Ascending aorta (tissue), 2 donors: Measurements from ENCODE around the gene MIPEP. TPM values are rescaled to one million over a fixed set of nuclear protein-coding genes. Genes with fewer than 3 reads are reported as not detected.

Experiments used
- DNase-seq, 2 donors: peaks; one replicate each; pipeline ENCODE4 v3.0.0-alpha.2; 2019; ENCODE audit warnings: low spot score in 2 of 2
- H3K27ac ChIP-seq, 2 donors: fragments of 200-600 bp; sonication (generic); one replicate each; pipeline ENCODE4 v1.5.1; 2016 to 2017; ENCODE audit warnings: mild to moderate bottlenecking in 1 of 2
- H3K27me3 ChIP-seq: fragments of 200-600 bp; sonication (generic); one replicate; pipeline ENCODE4 v1.5.1; 2017
- H3K36me3 ChIP-seq, 2 donors: fragments of 200-600 bp; sonication (generic); one replicate each; pipeline ENCODE4 v1.5.1; 2016
- H3K4me1 ChIP-seq, 2 donors: fragments of 200-600 bp; sonication (generic); one replicate each; pipeline ENCODE4 v1.5.1; 2016 to 2017; ENCODE audit warnings: mild to moderate bottlenecking in 1 of 2
- H3K4me3 ChIP-seq, 2 donors: fragments of 200-600 bp; sonication (generic); one replicate each; pipeline ENCODE4 v1.5.1; 2016 to 2017; ENCODE audit warnings: mild to moderate bottlenecking in 1 of 2
- H3K9me3 ChIP-seq, 2 donors: fragments of 200-600 bp; sonication (generic); one replicate each; pipeline ENCODE4 v1.5.1; 2016
- CTCF ChIP-seq, 3 experiments: fragments of 200-600 bp in 2 of 3; fragments of 450-650 bp in 1 of 3; sonication (generic) in 2 of 3; IDR thresholded peaks; one replicate each; pipeline ENCODE4 v1.5.1; 2016 to 2019; ENCODE audit warnings: antibody characterized with exemption in 3 of 3, mild to moderate bottlenecking in 1 of 3, moderate library complexity in 1 of 3
- intact Hi-C: fragments of 100-400 bp; cut with DNase I; formaldehyde crosslinking; loops from one replicate; pipeline ENCODE4 v1.15.1; 2023
- total RNA-seq: library from RNA; depleted of rRNA; stranded (reverse); fragments of >200 nt; gene quantifications from one replicate; pipeline ENCODE4 v1.1.0, GENCODE V29; 2016

The MIPEP gene
- total RNA-seq, 1 donor from 2014 or later, result 2.8 TPM

- no peak for DNase-seq
- H3K36me3 ChIP-seq, result peaks cover 4 to 8% of the 10 kb centered on the region in 2 donors
- intact Hi-C loops, result no loop called here
- no peaks in the 10 kb centered on the region for H3K9me3 ChIP-seq
- no peaks in the 10 kb centered on the region for H3K27me3 ChIP-seq
- H3K4me3 ChIP-seq, result no peak overlapping the region
- no peak overlapping the region for H3K27ac ChIP-seq
- H3K4me1 ChIP-seq, result no peaks in the 10 kb centered on the region
- TF ChIP-seq CTCF (IDR thresholded peaks at IDR 0.05), result no peak
Measured at GRCh38 chr13:23845105-23845725, 44.0 kb downstream of the MIPEP start.

- no peak for DNase-seq
- Histone ChIP-seq H3K27me3 (no peaks in the 10 kb centered on the region), H3K27ac (no peak overlapping the region), H3K4me3 (no peak overlapping the region), H3K9me3 (no peaks in the 10 kb centered on the region), H3K4me1 (no peaks in the 10 kb centered on the region), H3K36me3 (peaks cover 4 to 8% of the 10 kb centered on the region in 2 donors)
- intact Hi-C loops, result no loop called here
- no peak for TF ChIP-seq CTCF (IDR thresholded peaks at IDR 0.05)
Measured at GRCh38 chr13:23844132-23844531, 45.1 kb downstream of the MIPEP start.

GRCh38 chr13:23843436-23843835, 45.8 kb downstream of the MIPEP start:
- H3K27me3 ChIP-seq, result no peaks in the 10 kb centered on the region
- no peaks in the 10 kb centered on the region for H3K4me1 ChIP-seq
- peaks cover 4% of the 10 kb centered on the region in 2 donors for H3K36me3 ChIP-seq
- DNase-seq, result no peak
- no peak overlapping the region for H3K4me3 ChIP-seq
- TF ChIP-seq CTCF (IDR thresholded peaks at IDR 0.05), result no peak
- no peaks in the 10 kb centered on the region for H3K9me3 ChIP-seq
- intact Hi-C loops, result no loop called here
- no peak overlapping the region for H3K27ac ChIP-seq

- Histone ChIP-seq H3K4me3 (no peak overlapping the region), H3K27ac (no peak overlapping the region), H3K27me3 (no peaks in the 10 kb centered on the region), H3K9me3 (no peaks in the 10 kb centered on the region), H3K36me3 (peaks cover under 1 to 4% of the 10 kb centered on the region in 2 donors), H3K4me1 (no peaks in the 10 kb centered on the region)
- no peak for TF ChIP-seq CTCF (IDR thresholded peaks at IDR 0.05)
- intact Hi-C loops, result no loop called here
- no peak for DNase-seq
Measured at GRCh38 chr13:23842406-23842805, 46.8 kb downstream of the MIPEP start.

GRCh38 chr13:23833733-23834611, 55.2 kb downstream of the MIPEP start:
- Histone ChIP-seq H3K36me3 (peaks cover 0 to 4% of the 10 kb centered on the region in 2 donors), H3K4me3 (no peak overlapping the region), H3K9me3 (no peaks in the 10 kb centered on the region), H3K27me3 (no peaks in the 10 kb centered on the region), H3K4me1 (no peaks in the 10 kb centered on the region), H3K27ac (no peak overlapping the region)
- intact Hi-C loops, result no loop called here
- no peak for DNase-seq
- TF ChIP-seq CTCF (IDR thresholded peaks at IDR 0.05), result no peak
